Stomach (tissue), 9 donors: ENCODE measurements around the gene LOXL1. TPM values are rescaled to one million over a fixed set of nuclear protein-coding genes. Genes with fewer than 3 reads are reported as not detected.

Source experiments
- DNase-seq, 2 donors: peaks; one replicate each; pipeline versions ENCODE4 v3.0.0 to v3.0.0-alpha.2; 2013 to 2019
- H3K27ac ChIP-seq, 5 donors: fragments of 200-600 bp in 4 of 5; sonication (generic) in 4 of 5; one replicate each; pipeline ENCODE4 v1.5.1; 2013 to 2019; ENCODE audit warnings: mild to moderate bottlenecking in 1 of 5, moderate library complexity in 1 of 5
- H3K27me3 ChIP-seq, 3 donors: fragments of 200-600 bp; sonication (generic); one replicate each; pipeline ENCODE4 v1.5.1; 2017 to 2019; ENCODE audit warnings: mixed run types in 1 of 3
- H3K36me3 ChIP-seq, 4 donors: fragments of 200-600 bp; sonication (generic); 1 replicate in 3 of 4; 2 replicates in 1 of 4; pipeline ENCODE4 v1.5.1; 2016 to 2019
- H3K4me1 ChIP-seq, 4 donors: fragments of 200-600 bp; sonication (generic); one replicate each; pipeline ENCODE4 v1.5.1; 2016 to 2019
- H3K4me3 ChIP-seq, 4 donors: fragments of 200-600 bp; sonication (generic) in 3 of 4; one replicate each; pipeline ENCODE4 v1.5.1; 2016 to 2019; ENCODE audit warnings: mild to moderate bottlenecking in 1 of 4
- H3K9me3 ChIP-seq, 4 donors: fragments of 200-600 bp; sonication (generic); one replicate each; pipeline ENCODE4 v1.5.1; 2016 to 2019
- EP300 ChIP-seq: sonication (generic); formaldehyde crosslinking; IDR thresholded peaks from one replicate; pipeline ENCODE4 v1.6.1; 2017; ENCODE audit warnings: antibody characterized with exemption
- POLR2A ChIP-seq, 4 donors: fragments of 450-650 bp; IDR thresholded peaks; one replicate each; pipeline ENCODE4 v1.6.1; 2016; ENCODE audit warnings: antibody characterized with exemption in 4 of 4, control low read depth in 2 of 4, mild to moderate bottlenecking in 1 of 4, moderate library complexity in 1 of 4
- POLR2AphosphoS5 ChIP-seq, 3 donors: sonication (generic); formaldehyde crosslinking; IDR thresholded peaks; one replicate each; pipeline ENCODE4 v1.6.1; 2016; ENCODE audit warnings: antibody characterized with exemption in 3 of 3
- WGBS, 5 donors: extraction: QIAGEN DNeasy Blood & Tissue Kit in 3 of 5; methylation state at CpG; one replicate each; pipeline versions ENCODE4 v1.1.5 to v1.1.7; 2013 to 2018; 5-methylcytosine and 5-hydroxymethylcytosine counted together
- intact Hi-C: fragments of 100-400 bp; cut with DNase I; formaldehyde crosslinking; loops from one replicate; pipeline ENCODE4 v1.15.1; 2023; ENCODE audit warnings: low total_unique reads
- polyA plus RNA-seq, 3 donors: library from polyadenylated mRNA; stranded (reverse); fragments of 200-250 nt; gene quantifications; one replicate each; pipeline ENCODE4 v1.2.3, GENCODE V29; 2013
- total RNA-seq, 5 donors: library from RNA; depleted of rRNA; stranded (reverse); fragments of >200 nt; gene quantifications; one replicate each; pipeline versions ENCODE4 v1.1.0 to v1.2.3, GENCODE V29; 2014 to 2016
- TF ChIP-seq, protein P1 (sequence below), 7 experiments: fragments of 450-650 bp in 4 of 7; fragments of 200-600 bp in 3 of 7; sonication (generic) in 3 of 7; IDR thresholded peaks; one replicate each; pipeline ENCODE4 v1.5.1; 2016 to 2019; ENCODE audit warnings: antibody characterized with exemption in 7 of 7, control low read depth in 2 of 7, mild to moderate bottlenecking in 1 of 7
- donor health status: healthy with polysubstance abuse.
- donor health status: Bipolar disorder and iron deficiency.
- donor health status: healthy.

The LOXL1 gene
- total and polyA plus RNA-seq, 8 donors: 5.2 to 48.4 (median 19.9) TPM

DNA sequence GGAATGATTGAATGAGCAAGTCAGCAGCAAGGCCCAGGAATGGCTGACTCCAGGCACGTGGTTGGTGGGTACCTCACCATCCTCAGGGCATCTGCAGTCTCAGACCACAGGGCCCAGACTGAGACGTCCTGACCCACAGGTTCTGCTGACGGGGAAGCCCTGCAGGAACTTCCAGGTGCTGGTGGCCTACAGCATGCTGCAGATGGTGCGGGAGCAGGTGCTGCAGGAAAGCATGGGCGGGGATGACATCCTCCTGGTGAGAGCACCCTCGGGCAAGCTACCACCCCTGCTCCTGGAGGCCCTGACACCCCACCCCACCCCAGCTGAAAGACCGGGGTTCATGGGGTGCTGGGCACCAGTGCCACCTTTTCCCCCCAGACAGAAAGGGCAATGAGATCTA is 38.8 kb upstream of the LOXL1 start:
- WGBS, 5 donors: 68 to 83% (median 77%) methylated on average over 5 to 7 of the region's 7 CpGs
- Histone ChIP-seq H3K4me1 (no peaks in the 10 kb centered on the region), H3K36me3 (no peaks in the 10 kb centered on the region), H3K27ac (no peak overlapping the region), H3K27me3 (peaks cover 0 to 17% (median 0%) of the 10 kb centered on the region in 3 donors), H3K4me3 (no peak overlapping the region), H3K9me3 (peaks cover 0 to 9% (median 0%) of the 10 kb centered on the region in 4 donors)
- intact Hi-C loops: no loop called here
- TF ChIP-seq POLR2AphosphoS5 (IDR thresholded peaks at IDR 0.05): no peak
- TF ChIP-seq, protein P1, sequence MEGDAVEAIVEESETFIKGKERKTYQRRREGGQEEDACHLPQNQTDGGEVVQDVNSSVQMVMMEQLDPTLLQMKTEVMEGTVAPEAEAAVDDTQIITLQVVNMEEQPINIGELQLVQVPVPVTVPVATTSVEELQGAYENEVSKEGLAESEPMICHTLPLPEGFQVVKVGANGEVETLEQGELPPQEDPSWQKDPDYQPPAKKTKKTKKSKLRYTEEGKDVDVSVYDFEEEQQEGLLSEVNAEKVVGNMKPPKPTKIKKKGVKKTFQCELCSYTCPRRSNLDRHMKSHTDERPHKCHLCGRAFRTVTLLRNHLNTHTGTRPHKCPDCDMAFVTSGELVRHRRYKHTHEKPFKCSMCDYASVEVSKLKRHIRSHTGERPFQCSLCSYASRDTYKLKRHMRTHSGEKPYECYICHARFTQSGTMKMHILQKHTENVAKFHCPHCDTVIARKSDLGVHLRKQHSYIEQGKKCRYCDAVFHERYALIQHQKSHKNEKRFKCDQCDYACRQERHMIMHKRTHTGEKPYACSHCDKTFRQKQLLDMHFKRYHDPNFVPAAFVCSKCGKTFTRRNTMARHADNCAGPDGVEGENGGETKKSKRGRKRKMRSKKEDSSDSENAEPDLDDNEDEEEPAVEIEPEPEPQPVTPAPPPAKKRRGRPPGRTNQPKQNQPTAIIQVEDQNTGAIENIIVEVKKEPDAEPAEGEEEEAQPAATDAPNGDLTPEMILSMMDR (IDR thresholded peaks at IDR 0.05): no peak
- no peak for TF ChIP-seq POLR2A (IDR thresholded peaks at IDR 0.05)
- no peak for TF ChIP-seq EP300
- no peak for DNase-seq

- H3K4me1 ChIP-seq: no peaks in the 10 kb centered on the region
- H3K36me3 ChIP-seq: no peaks in the 10 kb centered on the region
- H3K27ac ChIP-seq: no peak overlapping the region
- intact Hi-C loops: no loop called here
- DNase-seq: no peak
- peaks cover 0 to 9% (median 0%) of the 10 kb centered on the region in 4 donors for H3K9me3 ChIP-seq
- no peak for TF ChIP-seq POLR2AphosphoS5 (IDR thresholded peaks at IDR 0.05)
- WGBS, 5 donors: 65 to 78% (median 68%) methylated on average over 10 of the region's 10 CpGs
- peaks cover 0 to 9% (median 0%) of the 10 kb centered on the region in 3 donors for H3K27me3 ChIP-seq
- H3K4me3 ChIP-seq: no peak overlapping the region
Observed at GRCh38 chr15:73888224-73889041, 37.8 kb upstream of the LOXL1 start.

DNA sequence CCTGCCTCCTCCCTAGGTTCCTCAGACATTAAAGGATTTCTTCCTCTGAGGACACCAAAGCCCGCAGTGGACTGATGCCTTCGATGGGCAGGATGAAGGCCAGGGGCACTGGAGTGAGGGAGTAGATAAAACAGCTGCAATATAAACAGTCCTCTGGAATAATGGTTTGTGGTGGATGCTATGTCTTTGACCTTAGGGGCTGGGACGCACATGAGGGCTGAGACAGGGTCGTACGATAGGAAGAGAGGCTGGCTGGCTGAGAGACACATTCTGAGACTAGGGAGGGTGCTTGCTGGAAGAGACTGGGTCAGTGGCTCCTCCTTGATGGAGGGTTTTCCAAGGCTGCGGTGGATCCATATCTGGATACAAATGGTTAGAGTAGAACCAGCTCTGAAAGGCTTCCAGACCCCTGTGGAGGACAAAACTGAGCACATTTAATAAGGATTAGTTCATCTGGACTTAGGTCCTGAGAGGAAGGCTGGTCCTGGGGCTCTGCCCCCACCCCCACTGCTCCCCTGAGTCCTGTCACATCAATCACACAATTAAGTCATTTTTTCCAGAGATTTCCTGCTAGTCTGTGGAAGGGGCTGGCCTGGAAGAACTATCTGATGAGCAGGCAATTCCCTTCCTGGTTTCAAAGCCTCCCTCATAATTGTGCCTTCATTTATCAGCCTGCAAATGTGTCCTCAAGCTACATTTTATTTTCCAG is 37.1 kb upstream of the LOXL1 start:
- H3K4me3 ChIP-seq: no peak overlapping the region
- no peak for DNase-seq
- H3K27ac ChIP-seq: no peak overlapping the region
- peaks cover 0 to 9% (median 0%) of the 10 kb centered on the region in 4 donors for H3K9me3 ChIP-seq
- TF ChIP-seq POLR2AphosphoS5 (IDR thresholded peaks at IDR 0.05) (no peak), EP300 (no peak), POLR2A (IDR thresholded peaks at IDR 0.05) (no peak)
- TF ChIP-seq, protein P1 (IDR thresholded peaks at IDR 0.05): no peak
- intact Hi-C loops: no loop called here
- no peaks in the 10 kb centered on the region for H3K36me3 ChIP-seq
- H3K27me3 ChIP-seq: peaks cover 0 to 9% (median 0%) of the 10 kb centered on the region in 3 donors
- WGBS, 5 donors: 62 to 71% (median 66%) methylated on average over 6 of the region's 6 CpGs
- H3K4me1 ChIP-seq: no peaks in the 10 kb centered on the region

- Histone ChIP-seq H3K4me1 (no peaks in the 10 kb centered on the region), H3K27ac (no peak overlapping the region), H3K4me3 (no peak overlapping the region), H3K9me3 (peaks cover 0 to 9% (median 0%) of the 10 kb centered on the region in 4 donors), H3K36me3 (no peaks in the 10 kb centered on the region), H3K27me3 (peaks cover 0 to 9% (median 0%) of the 10 kb centered on the region in 3 donors)
- DNase-seq: no peak
- WGBS, 5 donors: 40 to 65% (median 53%) methylated on average over 1 of the region's 1 CpG
- TF ChIP-seq POLR2AphosphoS5 (IDR thresholded peaks at IDR 0.05) (no peak), POLR2A (IDR thresholded peaks at IDR 0.05) (no peak), EP300 (no peak)
- TF ChIP-seq, protein P1 (IDR thresholded peaks at IDR 0.05): no peak
- intact Hi-C loops: no loop called here
Observed at GRCh38 chr15:73889762-73890124, 36.5 kb upstream of the LOXL1 start.
